ENCODE measurements around the gene KCNIP1.

Gene KCNIP1

DNA sequence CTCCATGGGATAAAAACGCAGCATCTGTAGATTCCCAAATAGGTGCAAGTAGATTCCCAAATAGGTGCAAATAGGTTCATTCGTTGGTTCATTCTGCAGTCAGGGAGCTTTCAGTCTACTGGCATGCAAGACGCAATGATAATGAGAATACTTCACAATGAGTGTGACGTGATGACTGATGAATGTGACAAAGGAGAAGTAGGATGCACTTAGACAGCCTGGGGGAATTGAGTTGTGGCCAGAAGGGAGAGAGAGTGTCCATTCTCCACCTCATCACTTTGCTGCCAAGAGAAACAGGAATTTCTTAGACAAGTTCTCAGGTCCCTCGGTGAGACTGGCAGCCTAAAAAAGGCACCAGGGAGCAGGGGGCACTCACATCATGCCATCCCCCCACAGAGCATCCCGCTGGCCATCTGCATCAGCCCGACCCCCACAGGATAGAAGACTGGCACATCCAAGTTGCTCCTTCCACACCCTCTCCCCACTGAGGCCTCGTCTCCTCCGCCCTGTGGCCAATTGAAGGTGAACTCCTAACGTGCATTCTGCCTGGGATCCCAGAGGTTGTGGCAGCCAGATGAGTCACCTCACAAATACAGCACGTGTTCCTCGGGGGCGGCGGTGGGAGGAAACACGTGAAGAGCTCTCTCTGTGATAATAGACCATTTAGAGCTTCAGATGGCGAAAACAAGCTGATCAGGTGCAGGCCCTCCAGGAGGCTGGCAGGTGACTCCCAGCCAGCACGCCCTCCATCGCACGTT lies 19.9 kb upstream of the KCNIP1 start:
- DNase-seq: no peak

DNA sequence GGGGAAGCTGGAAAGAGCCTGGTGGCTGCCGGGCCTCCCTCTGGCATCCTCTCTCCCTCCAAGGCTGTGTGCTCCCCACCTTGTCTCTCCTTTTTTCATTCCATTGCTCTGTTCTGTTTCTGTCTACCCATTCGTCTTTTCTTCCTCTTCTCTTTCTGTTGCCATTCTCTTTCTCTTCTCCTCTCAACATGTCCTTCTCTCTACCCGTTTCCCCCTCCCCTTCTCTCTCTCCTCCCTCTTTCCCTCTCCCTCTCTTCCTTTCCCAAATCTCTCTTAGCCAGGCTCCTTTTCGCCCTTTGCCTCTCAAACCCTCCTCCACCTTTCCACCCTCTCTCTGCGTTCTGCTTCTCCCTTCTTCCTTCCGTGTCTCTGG lies 19.4 kb upstream of the KCNIP1 start:
- DNase-seq: no peak

DNA sequence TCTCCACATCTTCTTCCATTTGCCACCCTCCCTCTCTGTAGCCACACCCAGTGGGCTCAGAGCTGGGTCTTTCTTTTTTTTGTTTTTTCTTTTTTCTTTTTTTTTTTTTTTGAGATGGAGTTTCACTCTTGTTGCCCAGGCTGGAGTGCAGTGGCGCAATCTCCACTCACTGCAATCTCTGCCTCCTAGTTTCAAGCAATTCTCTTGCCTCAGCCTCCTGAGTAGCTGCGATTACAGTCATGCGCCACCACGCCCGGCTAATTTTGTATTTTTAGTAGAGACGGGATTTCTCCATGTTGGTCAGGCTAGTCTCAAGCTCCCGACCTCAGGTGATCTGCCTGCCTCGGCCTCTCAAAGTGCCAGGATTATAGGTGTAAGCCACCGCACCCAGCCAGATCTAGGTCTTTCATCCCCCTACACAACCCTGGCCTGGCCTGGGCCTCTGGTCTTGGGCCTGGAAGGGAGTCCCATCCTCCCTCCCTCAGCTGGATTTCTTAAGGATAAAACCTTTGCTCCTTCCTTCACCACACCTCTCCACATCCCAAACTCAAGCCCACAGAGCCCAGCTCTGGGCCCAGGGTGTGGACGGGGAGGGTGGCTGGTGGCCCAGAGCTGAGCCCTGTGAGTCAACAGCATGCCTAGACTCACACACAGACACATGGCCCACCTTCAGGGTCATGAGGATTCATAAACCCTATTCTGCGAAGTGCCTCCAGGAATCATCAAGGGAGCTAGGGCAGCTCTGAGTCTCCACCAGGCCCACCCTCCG lies 18.8 kb upstream of the KCNIP1 start:
- DNase-seq: no peak

DNA sequence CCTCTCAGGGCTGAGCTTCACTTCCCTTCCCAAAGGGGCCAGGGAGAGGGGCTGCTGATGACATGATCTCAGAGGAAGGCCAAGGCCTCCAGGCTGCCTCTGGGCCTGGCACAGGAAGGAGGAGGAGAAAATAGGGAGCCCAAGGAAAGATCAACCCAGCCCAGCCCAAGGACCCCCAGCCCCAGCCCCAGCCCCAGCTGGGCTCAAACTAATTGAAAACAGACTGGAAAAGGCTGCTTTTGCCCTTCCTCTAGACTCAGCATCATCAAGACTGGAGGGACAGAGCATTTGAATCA lies 18.3 kb upstream of the KCNIP1 start:
- DNase-seq: no peak

DNA sequence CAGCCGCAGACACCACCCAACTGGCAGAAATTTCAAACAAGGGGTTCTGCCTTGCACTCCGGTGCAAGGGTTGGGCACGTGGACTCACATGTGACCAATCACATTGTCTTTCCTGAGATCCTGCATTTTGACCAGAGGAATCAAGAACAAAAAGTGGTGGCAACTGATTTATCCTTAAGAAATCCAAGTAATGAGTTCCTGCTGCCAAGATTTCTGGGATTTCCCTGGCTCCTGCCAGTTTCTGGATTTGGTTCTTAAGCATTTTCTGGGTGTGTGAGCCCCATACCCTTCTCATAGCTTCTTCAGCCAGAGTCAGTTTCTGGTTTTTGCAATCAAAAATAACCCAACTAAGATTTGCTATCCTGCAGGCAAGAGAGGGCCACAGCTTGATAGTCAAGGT lies 17.4 kb upstream of the KCNIP1 start:
- DNase-seq: no peak

DNA sequence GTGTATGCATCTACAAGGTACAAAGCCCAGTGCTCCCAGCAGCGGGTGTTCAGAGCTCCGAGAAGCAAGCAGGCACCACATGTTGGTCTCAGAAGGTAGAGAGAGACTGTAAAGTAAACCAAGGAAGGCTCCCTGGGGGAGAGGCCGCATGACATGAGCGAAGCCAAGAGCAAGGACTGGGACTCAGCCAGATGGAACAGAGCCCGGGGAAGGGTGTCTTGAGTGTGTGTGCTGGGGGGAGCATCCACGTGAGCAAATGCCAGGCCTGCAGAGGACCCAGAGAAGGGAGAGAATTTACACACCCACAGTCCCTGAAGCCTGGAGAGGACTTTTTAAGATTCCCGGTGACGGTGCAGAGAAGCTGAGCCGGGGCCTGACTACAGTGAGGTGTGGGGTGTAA lies 15.2 kb upstream of the KCNIP1 start:
- no peak for DNase-seq

DNA sequence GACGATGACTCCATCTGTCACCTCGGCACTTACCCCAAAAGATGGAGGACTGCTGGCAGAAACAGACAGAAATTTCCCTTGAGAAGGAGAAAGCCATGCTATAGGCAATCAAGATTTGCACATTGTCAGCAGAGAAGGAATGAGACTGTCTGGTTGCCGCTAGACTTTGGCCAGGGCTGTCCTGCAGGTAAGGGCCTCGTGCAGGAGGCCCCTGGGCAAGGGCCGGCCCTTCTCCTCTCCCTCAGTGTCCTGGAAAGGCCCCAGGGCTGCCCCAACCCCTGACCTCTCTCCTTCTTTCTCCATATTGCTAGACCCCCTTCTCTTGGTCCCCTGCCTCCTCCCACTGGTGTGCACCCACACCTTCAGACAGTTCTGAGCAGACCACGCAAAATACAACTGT lies 14.6 kb upstream of the KCNIP1 start:
- DNase-seq: no peak

DNA sequence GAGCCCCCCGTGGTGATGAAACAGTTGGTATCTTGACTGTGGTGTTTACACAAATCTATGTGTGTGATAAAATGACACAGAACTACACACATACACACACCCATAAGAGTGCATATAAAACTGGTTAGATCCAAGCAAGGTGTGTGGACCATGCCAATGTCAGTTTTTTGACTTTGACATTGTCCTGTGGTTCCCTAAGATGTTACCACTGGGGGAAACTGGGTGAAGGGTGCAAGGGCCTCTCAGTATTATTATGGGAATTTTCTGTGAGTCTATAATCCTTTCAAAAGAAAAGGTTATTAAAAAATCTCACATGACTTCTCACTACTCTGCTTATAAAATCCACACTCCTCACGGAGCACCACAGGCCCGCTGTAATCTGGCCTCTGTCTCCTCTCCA lies 13.4 kb upstream of the KCNIP1 start:
- DNase-seq: no peak

DNA sequence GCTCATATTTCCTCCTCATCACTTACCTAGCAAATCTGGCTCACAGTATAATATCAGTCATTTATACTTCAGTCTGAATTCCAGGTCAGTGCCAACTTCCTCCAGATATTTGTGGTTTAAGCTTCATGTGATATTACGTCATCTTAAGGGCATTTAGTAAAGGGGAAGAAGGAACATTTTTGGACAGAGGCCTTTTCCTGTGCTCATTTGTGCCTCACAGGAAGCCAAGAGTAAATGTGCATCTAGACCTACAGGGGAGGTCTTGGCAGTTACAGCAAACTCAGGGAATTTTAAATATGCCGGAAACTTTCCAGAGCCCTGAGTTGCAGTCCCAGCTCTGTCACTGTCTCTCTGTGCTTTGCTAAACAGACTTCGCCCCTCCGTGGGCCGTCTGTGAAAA lies 12.3 kb upstream of the KCNIP1 start:
- DNase-seq: no peak

DNA sequence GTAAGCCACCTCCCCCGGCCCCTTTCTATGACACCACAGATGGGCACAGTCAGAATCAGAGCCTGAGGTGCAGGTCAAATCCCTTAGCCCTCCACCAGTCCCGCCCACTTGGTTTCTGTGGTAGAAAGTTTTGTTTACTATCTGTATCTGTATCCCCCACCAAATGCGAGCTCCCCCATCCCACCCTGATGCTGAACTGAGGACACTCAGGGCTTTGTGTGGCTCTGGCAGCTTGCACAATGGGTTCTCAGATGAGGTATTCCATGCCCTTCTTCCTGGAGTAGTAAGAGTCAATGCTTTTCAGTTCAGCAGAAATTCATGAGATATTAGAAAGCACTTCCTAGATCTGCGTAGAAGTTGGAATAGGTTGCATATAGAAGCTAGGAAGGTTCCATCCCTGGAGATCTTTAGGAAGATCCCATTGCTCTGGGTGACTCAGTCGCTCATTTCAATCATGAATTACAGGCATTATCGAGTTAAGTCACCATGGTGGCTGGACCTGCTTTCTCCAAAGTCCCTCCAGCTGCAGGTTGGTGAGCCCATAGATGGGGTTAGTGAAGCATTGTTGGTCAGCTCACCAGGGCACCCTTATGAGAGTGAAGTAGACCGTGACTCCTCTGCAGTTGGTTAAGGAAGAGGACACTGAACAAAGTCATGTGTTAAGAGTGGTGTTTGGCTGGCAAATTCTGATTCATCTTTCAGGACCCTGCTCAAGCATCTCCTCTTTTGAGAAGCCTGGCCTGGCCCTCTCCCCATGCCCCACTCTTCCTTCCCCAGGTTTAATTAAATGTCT lies 10.6 kb upstream of the KCNIP1 start:
- no peak for DNase-seq

DNA sequence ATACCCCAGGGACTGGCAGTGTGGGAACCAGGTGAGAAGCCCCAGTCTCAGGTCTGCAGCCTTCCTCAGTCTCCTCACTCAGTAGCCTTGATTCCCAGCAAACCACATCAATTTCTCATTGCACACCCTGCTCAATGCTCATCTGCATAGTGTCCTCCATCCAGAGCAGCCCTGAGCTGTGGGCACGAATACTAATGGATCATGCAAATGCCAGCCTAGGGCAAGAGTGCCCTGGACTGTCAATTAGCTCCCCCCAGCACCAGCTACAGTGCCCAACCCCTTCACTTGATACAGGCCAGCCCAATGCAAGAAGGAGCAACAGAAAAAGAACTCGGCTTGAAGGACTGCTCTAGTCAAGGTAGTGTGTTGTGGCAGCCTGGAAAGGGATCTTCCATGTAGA lies 9.8 kb upstream of the KCNIP1 start:
- no peak for DNase-seq

DNA sequence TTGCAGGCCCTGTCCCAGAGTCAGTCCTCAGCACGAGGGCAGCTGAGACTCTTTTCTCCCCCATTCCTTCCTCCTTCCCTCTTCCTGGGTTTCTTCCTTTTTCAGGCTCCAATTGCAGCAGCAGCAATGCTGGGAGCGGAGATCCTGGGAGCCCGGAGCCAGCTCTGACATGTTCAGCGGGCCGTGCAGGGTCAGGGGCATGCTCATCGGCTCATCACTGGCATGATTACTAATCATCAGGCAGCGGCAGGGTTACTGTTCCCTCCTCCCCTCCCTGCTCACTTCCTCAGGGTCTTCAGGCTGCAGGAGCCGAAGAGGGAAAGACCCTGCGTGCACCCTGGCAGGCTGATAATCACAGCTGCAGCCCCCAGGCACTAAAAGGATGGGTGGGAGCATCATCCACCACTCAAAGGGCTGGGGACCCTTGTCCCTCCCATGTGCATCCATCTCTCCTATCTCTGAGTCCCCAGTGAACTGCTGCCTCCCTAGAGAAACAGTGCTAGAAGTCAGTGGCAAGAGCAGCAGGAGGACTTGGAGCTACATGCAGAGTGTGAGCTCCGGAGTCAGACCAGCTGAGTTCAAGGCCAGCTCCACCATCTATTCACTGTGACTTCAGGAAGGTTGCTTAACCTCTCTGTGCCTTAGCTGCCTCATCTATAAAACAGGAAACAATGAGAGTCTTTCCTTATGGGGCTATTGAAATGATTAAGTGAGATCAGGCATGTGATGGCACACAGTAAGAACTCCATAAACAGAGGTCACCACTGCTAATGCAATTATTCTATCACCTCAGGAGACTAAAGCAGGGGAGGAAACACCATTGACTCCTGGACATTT lies 7.8 kb upstream of the KCNIP1 start:
- no peak for DNase-seq

DNA sequence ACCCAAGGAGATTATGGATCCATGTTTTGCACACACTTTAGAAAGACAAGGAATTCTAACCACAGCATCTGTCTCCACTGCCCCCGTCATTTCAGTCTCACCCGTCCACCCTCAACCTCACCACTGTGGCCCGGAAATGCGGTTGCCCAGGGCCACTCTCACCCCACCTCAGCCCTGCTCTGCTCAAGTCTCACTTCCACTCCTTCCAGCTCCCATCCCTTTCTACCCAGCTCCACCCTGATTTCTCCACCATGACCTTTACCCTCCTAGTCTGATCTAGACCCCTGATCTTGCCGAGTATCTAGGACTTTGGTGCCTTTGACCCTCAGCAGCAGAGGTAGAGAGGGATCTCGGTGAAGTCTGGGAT lies 7.2 kb upstream of the KCNIP1 start:
- no peak for DNase-seq

DNA sequence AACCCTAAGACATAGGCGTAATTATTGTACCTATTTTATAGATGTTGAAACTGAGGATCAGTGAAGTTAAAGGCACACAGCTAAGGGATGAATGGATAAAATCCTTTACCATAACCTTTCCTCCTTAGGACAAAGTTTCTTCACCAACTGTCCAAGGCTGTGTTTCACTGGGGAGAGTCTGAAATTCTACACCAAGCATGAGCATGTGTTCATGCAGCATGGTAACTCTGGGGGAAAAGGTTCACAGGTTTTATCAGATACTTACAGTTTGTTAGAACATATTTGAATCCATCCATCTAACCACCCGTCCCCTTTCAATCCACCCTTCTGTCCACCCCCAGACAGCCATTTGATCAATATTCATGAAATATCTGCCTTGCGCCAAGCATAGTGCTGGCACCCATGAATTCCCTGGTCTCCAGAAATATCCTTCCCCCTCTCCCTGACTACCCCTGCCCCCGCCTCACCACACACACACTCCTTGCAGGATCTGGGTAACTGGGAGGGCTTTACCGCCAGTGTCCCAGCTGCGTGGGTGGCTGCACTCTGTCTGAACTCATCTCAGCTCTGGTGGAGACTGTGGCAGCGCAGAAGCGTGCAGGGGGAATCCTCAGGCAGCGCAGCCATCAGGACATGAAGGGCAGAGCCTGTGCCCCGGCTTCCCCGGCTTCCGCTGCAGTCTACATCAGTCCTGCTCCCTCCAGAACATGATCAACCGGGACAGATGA lies 6.3 kb upstream of the KCNIP1 start:
- DNase-seq: no peak

DNA sequence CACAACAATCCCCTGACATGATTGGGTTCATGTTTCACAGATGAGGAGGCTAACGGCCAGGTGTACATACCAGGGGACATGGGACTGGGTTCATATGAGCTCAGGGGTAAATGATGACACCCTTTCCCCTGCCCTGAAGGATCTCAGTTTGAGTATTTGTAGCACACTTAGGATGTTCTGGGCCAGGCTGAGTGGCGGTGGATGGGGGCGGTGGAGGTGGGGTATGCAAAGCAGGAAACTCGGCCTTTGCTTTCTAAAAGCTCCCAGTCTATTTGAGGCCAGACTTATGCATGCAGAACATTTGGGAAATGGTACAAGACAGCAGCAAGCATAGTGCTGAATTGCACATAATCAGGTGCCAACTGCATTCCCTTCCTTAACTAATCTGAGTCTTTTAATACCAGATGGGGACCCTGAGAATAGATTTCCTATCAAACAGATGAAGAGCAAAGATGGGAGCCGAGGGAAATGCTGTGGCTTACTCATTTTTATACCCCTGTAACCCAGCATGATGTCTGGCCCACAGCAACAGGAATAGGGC lies 4.9 kb upstream of the KCNIP1 start:
- no peak for DNase-seq

DNA sequence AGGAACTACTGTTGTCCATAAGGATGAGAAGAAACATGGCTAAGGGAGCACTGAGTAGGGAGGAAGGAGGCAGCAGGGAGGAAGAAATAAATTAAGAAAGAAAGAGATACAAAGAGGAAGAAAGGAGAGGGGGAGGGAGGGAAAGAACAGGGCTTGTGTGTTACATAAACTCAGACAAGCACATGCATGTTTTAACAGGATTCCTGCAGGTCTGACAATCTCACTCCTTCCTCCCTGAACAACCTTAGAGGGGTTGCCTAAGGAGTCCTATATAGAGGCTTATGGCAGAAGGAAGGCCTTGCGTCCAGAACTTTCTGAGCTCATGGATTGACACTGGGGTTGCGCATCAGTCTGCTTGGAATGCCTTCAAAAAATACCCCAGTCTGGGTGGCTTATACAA lies 4.2 kb upstream of the KCNIP1 start:
- no peak for DNase-seq

DNA sequence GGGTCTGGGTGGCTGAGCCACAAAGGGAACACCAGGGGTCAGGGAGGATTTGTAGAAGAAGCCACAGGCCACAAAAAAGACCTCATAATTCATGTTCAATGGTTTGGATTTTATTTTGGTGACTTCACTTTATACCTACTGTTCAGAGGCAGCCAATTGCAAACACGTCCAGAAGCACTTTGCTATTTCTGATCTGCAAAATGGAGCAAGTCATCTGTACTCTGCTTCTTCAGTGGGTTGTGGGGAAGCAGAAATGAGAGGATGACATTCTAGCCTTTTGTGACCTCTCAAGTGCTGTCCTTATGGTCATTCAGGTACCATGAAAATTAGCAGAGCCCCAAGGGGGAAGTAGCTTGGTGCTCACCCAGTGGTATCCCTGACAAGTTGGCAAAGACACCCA lies 2.5 kb upstream of the KCNIP1 start:
- no peak for DNase-seq

DNA sequence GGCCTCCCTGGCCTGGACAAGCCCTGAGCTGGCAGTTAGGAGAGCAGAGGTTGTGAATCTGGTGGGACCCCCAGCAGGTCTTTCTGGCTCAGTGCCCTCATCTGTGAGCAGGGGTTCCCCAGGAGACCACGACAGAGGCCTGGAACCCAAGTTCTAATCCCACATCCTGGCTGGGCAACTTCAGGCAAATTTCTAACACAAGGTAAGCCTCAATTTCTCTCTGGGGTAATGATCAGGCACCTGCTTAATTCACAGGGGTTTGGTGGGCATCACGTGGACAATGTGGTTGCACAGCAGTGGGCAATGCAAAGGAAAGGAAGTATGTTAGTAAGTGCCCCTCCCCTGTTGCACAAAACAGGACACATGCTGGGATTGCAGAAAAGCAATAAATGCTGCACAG lies 1.9 kb upstream of the KCNIP1 start:
- no peak for DNase-seq

DNA sequence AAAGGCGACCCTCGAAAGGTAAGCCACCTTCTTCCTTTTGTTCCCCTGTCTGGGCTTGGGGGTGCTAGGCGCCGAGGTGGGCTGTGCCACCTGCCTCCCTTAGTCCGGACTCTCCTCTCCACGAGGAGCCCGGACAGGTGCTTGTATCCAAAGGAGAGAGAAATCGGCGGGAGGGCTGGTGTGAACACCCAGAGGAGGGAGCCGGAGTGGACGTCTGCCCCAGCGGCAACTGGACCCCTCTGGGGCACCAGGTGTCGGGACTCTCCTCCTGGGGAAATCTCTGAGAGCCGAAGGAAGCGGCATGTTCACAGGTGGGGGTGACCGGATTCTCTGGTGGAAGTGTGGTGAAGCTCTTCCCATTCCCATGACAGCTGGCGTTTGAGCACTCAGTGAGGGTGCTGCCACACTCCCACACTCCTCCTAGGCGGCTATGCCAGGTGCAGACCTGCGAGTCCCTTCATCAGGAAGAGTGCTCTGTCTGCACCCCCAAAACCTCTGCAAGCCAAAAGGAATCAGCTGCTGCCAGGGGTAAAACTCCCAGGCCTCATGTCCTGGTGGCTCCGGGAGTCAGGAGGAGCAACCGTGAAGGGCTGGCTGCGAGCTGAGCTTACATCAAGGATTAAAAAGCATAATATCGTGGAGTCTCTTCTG lies 921 bp downstream of the KCNIP1 start:
- DNase-seq: no peak

DNA sequence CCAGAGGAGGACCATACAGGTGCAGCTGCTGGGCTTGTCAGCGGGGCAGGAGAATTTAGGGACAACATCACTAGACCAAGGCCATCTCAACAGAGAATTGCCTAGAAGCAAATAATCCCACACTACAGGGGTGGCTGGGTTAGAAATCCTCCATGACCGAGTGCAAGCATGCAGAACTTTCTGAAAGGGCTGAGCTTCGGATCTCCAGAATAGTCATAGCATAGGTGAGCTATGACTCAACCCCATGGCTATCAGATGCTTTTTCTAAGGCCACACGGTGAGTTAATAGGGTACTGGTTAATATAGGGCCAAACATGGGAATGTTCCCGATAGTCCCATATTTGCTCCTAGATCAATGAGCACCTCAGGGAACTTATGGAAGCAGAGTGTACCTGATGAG lies 4.2 kb downstream of the KCNIP1 start:
- DNase-seq: no peak

DNA sequence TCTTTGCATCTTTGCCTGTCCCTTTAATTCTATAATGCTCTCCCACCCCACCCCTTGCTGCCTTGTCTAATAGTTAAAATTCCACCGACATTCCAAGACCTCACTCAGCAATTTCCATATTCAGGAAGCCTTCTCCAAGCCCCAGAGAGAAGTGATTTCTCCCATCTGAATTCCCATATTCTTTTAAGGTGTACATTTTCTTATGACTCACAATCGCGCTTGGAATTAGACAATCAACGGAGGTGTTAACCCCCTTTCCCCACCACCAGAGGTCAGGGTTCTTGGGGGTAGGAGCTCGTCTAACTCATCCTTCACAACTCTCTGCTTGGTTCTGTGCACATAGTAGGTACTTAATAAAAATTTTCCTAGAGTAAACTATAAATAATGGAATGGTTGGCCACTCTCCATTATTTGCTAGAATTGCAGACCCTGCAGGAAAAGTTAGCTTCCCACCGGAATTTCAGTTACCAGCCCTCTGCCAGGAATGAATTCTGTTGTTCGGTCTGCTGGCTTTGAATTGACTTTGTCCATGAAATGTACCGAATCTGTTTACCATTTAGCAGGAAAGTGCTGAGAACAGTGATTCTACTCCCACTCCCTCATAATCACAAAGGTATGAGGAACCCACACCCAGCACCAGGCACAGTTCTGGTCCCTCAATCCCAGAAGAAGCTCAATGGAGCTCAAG lies 5.0 kb downstream of the KCNIP1 start:
- DNase-seq: no peak
